Mucosa of descending colon (tissue), 3 donors: ENCODE data around the gene INAVA. TPM values are rescaled to one million over a fixed set of nuclear protein-coding genes. Genes with fewer than 3 reads are reported as not detected.
"Not testable (repeated sequence)": the region's sequence is repeated elsewhere in the genome, so short reads cannot be mapped to it uniquely, and the experiment has no call there.

Source experiments
- ATAC-seq: fragments of 200-7000 bp; cut with Tn5 transposase; one replicate; pipeline ENCODE4 v1.9.1; 2020; ENCODE audit warnings: mild to moderate bottlenecking, moderate library complexity
- DNase-seq, 3 donors: peaks; one replicate each; pipeline ENCODE4 v3.0.0-alpha.2; 2020
- H3K36me3 ChIP-seq: fragments of 200-600 bp; one replicate; pipeline ENCODE4 v1.8.0; 2021; ENCODE audit warnings: low read depth, mild to moderate bottlenecking
- H3K4me1 ChIP-seq: fragments of 200-600 bp; one replicate; pipeline ENCODE4 v1.8.0; 2021; ENCODE audit warnings: low read depth, mild to moderate bottlenecking
- H3K4me3 ChIP-seq: fragments of 200-600 bp; one replicate; pipeline ENCODE4 v1.8.0; 2021; ENCODE audit warnings: mild to moderate bottlenecking
- H3K9me3 ChIP-seq: fragments of 200-600 bp; one replicate; pipeline ENCODE4 v1.8.0; 2021; ENCODE audit warnings: mild to moderate bottlenecking
- CTCF ChIP-seq: fragments of 200-600 bp; IDR thresholded peaks from one replicate; pipeline ENCODE4 v1.8.0; 2022; ENCODE audit warnings: antibody characterized with exemption, mild to moderate bottlenecking
- intact Hi-C, 2 donors: fragments of 100-400 bp; cut with DNase I in 1 of 2; cut with micrococcal nuclease in 1 of 2; formaldehyde crosslinking; loops; one replicate each; pipeline versions ENCODE4 v1.11.0 to v1.11.1; 2022; cut with DNase I, micrococcal nuclease
- total RNA-seq, 3 donors: library from RNA; stranded (reverse); fragmentation: NEBNext Ultra II Directional in 2 of 3; extraction: Animal tissue kit (Norgen Biotek cat#: 25700) in 2 of 3; gene quantifications; one replicate each; pipeline versions ENCODE4 v1.2.1 to v1.2.4, GENCODE V29; 2021 to 2023
- donor health status: DM: no; HTN: no; CAD: no; lungs with moderate emphysema.
- donor health status: DM: no; HTN: no; CAD: no.
- donor health status: DM: no; HTN: yes; CAD: no.

Gene INAVA
- total RNA-seq, 3 donors from 2014 or later: 82.0 to 238 (median 171) TPM

GRCh38 chr1:200931776-200932175, 37.1 kb downstream of the INAVA start:
- Histone ChIP-seq H3K4me1 (peaks cover 3% of the 10 kb centered on the region), H3K4me3 (no peak overlapping the region), H3K36me3 (no peaks in the 10 kb centered on the region), H3K9me3 (no peaks in the 10 kb centered on the region)
- DNase-seq (no peak), ATAC-seq (no peak)
- no peak for TF ChIP-seq CTCF
- intact Hi-C loops: no loop called here

- no peaks in the 10 kb centered on the region for H3K4me1 ChIP-seq
- no peaks in the 10 kb centered on the region for H3K9me3 ChIP-seq
- H3K36me3 ChIP-seq: no peaks in the 10 kb centered on the region
- ATAC-seq (no peak), DNase-seq (no peak)
- intact Hi-C loops: no loop called here
- no peak overlapping the region for H3K4me3 ChIP-seq
- no peak for TF ChIP-seq CTCF
Observed at GRCh38 chr1:200934676-200935245, 40.1 kb downstream of the INAVA start.

GRCh38 chr1:200935286-200935962, 40.7 kb downstream of the INAVA start:
- DNase-seq: not testable (repeated sequence)

GRCh38 chr1:200938955-200939354, 44.3 kb downstream of the INAVA start:
- ATAC-seq: no peak
- intact Hi-C loops: no loop called here

More at GRCh38 chr1:200935286-200935962, 40.7 kb downstream of the INAVA start:
- intact Hi-C loops, H3K4me3 ChIP-seq, H3K36me3 ChIP-seq, ATAC-seq, H3K4me1 ChIP-seq, H3K9me3 ChIP-seq: not testable (repeated sequence)

GRCh38 chr1:200945111-200945510, 50.4 kb downstream of the INAVA start:
- Histone ChIP-seq H3K9me3 (no peaks in the 10 kb centered on the region), H3K4me1 (no peaks in the 10 kb centered on the region), H3K4me3 (no peak overlapping the region), H3K36me3 (no peaks in the 10 kb centered on the region)
- DNase-seq: no peak
- TF ChIP-seq CTCF: no peak
- no peak for ATAC-seq
- intact Hi-C loops: no loop called here

More at GRCh38 chr1:200938955-200939354, 44.3 kb downstream of the INAVA start:
- no peaks in the 10 kb centered on the region for H3K36me3 ChIP-seq
- H3K4me1 ChIP-seq: no peaks in the 10 kb centered on the region
- no peak for TF ChIP-seq CTCF
- no peak for DNase-seq
- no peaks in the 10 kb centered on the region for H3K9me3 ChIP-seq
- H3K4me3 ChIP-seq: no peak overlapping the region

- intact Hi-C loops: no loop called here
- Histone ChIP-seq H3K4me3 (no peak overlapping the region), H3K4me1 (no peaks in the 10 kb centered on the region), H3K9me3 (no peaks in the 10 kb centered on the region), H3K36me3 (no peaks in the 10 kb centered on the region)
- TF ChIP-seq CTCF: no peak
- ATAC-seq: no peak
- no peak for DNase-seq
Observed at GRCh38 chr1:200947059-200947566, 52.4 kb downstream of the INAVA start.
